ENCODE data around the gene ARMC2. TPM values are rescaled to one million over a fixed set of nuclear protein-coding genes. Genes with fewer than 3 reads are reported as not detected.

The ARMC2 gene
- total RNA-seq, 1 donor = 0.86 TPM

- H3K4me3 ChIP-seq (ENCODE audit: low read depth, low read length) = no peak overlapping the region
- DNase-seq (ENCODE audit: low read depth) = no peak
- TF ChIP-seq CTCF (IDR thresholded peaks at IDR 0.05; ENCODE audit: insufficient read depth, low read depth, low read length) = no peak
Measured at GRCh38 chr6:108875161-108875555, 26.9 kb downstream of the ARMC2 start.

- no peak for TF ChIP-seq CTCF (IDR thresholded peaks at IDR 0.05; ENCODE audit: insufficient read depth, low read depth, low read length)
- peak; percentile 85 for DNase-seq (ENCODE audit: low read depth)
- no peak overlapping the region for H3K4me3 ChIP-seq (ENCODE audit: low read depth, low read length)
Measured at GRCh38 chr6:108877046-108877751, 29.0 kb downstream of the ARMC2 start.

- TF ChIP-seq CTCF (IDR thresholded peaks at IDR 0.05; ENCODE audit: insufficient read depth, low read depth, low read length) = no peak
- no peak for DNase-seq (ENCODE audit: low read depth)
- no peak overlapping the region for H3K4me3 ChIP-seq (ENCODE audit: low read depth, low read length)
Measured at GRCh38 chr6:108878942-108879341, 30.7 kb downstream of the ARMC2 start.

GRCh38 chr6:108883172-108883571 lies 35.0 kb downstream of the ARMC2 start:
- no peak overlapping the region for H3K4me3 ChIP-seq (ENCODE audit: low read depth, low read length)

GRCh38 chr6:108884211-108885059 lies 36.2 kb downstream of the ARMC2 start:
- H3K4me3 ChIP-seq (ENCODE audit: low read depth, low read length) = no peak overlapping the region
- no peak for TF ChIP-seq CTCF (IDR thresholded peaks at IDR 0.05; ENCODE audit: insufficient read depth, low read depth, low read length)
- no peak for DNase-seq (ENCODE audit: low read depth)

More at GRCh38 chr6:108883172-108883571, 35.0 kb downstream of the ARMC2 start:
- DNase-seq (ENCODE audit: low read depth) = no peak
- no peak for TF ChIP-seq CTCF (IDR thresholded peaks at IDR 0.05; ENCODE audit: insufficient read depth, low read depth, low read length)

GRCh38 chr6:108888052-108888451 lies 39.8 kb downstream of the ARMC2 start:
- DNase-seq (ENCODE audit: low read depth) = no peak
- TF ChIP-seq CTCF (IDR thresholded peaks at IDR 0.05; ENCODE audit: insufficient read depth, low read depth, low read length) = no peak
- H3K4me3 ChIP-seq (ENCODE audit: low read depth, low read length) = no peak overlapping the region
